ENCODE data around the gene DVL3. TPM values are rescaled to one million over a fixed set of nuclear protein-coding genes. Genes with fewer than 3 reads are reported as not detected.
"Not testable (repeated sequence)": the region's sequence is repeated elsewhere in the genome, so short reads cannot be mapped to it uniquely, and the experiment has no call there.

DVL3 gene
- 213 TPM for total RNA-seq (ENCODE audit: unreplicated experiment)
- long read RNA-seq, full-length matches to known transcripts, result 14 of 27 reads
- long read RNA-seq, partial matches to known transcripts, result 2 of 27 reads
- long read RNA-seq, other reads (novel, unspliced or antisense), result 11 of 27 reads

- H3K4me1 Mint-ChIP-seq (ENCODE audit: low read depth, unreplicated experiment), result peaks cover 19% of the 10 kb centered on the region
- H3K4me3 Mint-ChIP-seq (ENCODE audit: unreplicated experiment), result peak within 1 kb of the TSS; percentile 100
Measured at GRCh38 chr3:184154885-184155643, at the start of gene DVL3. Gene DVL3, plus strand, starts transcription at chr3:184155377. Its CDS starts 259 bp downstream, at chr3:184155636.

DNA sequence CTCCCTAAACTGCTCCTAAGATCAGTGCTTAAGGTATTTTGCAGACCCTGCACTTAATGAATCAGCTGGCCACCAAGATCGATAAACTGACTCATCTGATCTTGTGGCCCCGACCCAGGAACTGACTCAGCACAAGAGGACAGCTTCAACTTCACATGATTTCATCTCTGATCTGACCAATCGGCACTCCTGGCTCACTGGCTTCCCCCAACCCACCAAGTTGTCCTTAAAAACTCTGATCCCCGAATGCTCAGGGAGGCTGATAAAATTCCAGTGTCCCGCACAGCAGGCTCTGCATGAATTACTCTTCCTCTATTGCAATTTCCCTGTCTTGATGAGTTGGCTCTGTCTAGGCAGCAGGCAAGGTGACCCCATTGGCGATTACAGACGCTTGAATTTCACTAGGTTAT, 44.9 kb upstream of the DVL3 start:
- Mint-ChIP-seq H3K27ac (ENCODE audit: unreplicated experiment) (no peak overlapping the region), H3K36me3 (ENCODE audit: unreplicated experiment) (no peaks in the 10 kb centered on the region), H3K4me3 (ENCODE audit: unreplicated experiment) (no peak overlapping the region), H3K27me3 (ENCODE audit: unreplicated experiment) (no peaks in the 10 kb centered on the region), H3K4me1 (ENCODE audit: low read depth, unreplicated experiment) (no peaks in the 10 kb centered on the region), H3K9me3 (ENCODE audit: unreplicated experiment) (peaks cover 4% of the 10 kb centered on the region)
- TF ChIP-seq, protein P1, sequence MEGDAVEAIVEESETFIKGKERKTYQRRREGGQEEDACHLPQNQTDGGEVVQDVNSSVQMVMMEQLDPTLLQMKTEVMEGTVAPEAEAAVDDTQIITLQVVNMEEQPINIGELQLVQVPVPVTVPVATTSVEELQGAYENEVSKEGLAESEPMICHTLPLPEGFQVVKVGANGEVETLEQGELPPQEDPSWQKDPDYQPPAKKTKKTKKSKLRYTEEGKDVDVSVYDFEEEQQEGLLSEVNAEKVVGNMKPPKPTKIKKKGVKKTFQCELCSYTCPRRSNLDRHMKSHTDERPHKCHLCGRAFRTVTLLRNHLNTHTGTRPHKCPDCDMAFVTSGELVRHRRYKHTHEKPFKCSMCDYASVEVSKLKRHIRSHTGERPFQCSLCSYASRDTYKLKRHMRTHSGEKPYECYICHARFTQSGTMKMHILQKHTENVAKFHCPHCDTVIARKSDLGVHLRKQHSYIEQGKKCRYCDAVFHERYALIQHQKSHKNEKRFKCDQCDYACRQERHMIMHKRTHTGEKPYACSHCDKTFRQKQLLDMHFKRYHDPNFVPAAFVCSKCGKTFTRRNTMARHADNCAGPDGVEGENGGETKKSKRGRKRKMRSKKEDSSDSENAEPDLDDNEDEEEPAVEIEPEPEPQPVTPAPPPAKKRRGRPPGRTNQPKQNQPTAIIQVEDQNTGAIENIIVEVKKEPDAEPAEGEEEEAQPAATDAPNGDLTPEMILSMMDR (IDR thresholded peaks at IDR 0.05; ENCODE audit: partially characterized antibody, unreplicated experiment), result no peak
- no peak for DNase-seq

More at GRCh38 chr3:184154885-184155643, at the start of gene DVL3:
- Mint-ChIP-seq H3K36me3 (ENCODE audit: unreplicated experiment) (no peaks in the 10 kb centered on the region), H3K27me3 (ENCODE audit: unreplicated experiment) (peaks cover 7% of the 10 kb centered on the region), H3K27ac (ENCODE audit: unreplicated experiment) (peak within 1 kb of the TSS; percentile 99), H3K9me3 (ENCODE audit: unreplicated experiment) (peaks cover 17% of the 10 kb centered on the region)
- DNase-seq, result peak; percentile 70
- TF ChIP-seq, protein P1 (IDR thresholded peaks at IDR 0.05; ENCODE audit: partially characterized antibody, unreplicated experiment), result no peak

GRCh38 chr3:184116017-184116416, 39.2 kb upstream of the DVL3 start:
- Mint-ChIP-seq H3K4me1 (ENCODE audit: low read depth, unreplicated experiment) (no peaks in the 10 kb centered on the region), H3K27me3 (ENCODE audit: unreplicated experiment) (no peaks in the 10 kb centered on the region), H3K36me3 (ENCODE audit: unreplicated experiment) (no peaks in the 10 kb centered on the region), H3K9me3 (ENCODE audit: unreplicated experiment) (peaks cover 2% of the 10 kb centered on the region), H3K27ac (ENCODE audit: unreplicated experiment) (no peak overlapping the region), H3K4me3 (ENCODE audit: unreplicated experiment) (no peak overlapping the region)
- TF ChIP-seq, protein P1 (IDR thresholded peaks at IDR 0.05; ENCODE audit: partially characterized antibody, unreplicated experiment), result no peak
- no peak for DNase-seq

- H3K27ac Mint-ChIP-seq (ENCODE audit: unreplicated experiment), result no peak overlapping the region
- no peaks in the 10 kb centered on the region for H3K36me3 Mint-ChIP-seq (ENCODE audit: unreplicated experiment)
- H3K4me1 Mint-ChIP-seq (ENCODE audit: low read depth, unreplicated experiment), result no peaks in the 10 kb centered on the region
- H3K27me3 Mint-ChIP-seq (ENCODE audit: unreplicated experiment), result no peaks in the 10 kb centered on the region
- no peak overlapping the region for H3K4me3 Mint-ChIP-seq (ENCODE audit: unreplicated experiment)
- peaks cover 2% of the 10 kb centered on the region for H3K9me3 Mint-ChIP-seq (ENCODE audit: unreplicated experiment)
- no peak for DNase-seq
- TF ChIP-seq, protein P1 (IDR thresholded peaks at IDR 0.05; ENCODE audit: partially characterized antibody, unreplicated experiment), result no peak
Measured at GRCh38 chr3:184117636-184118035, 37.5 kb upstream of the DVL3 start.

- H3K36me3 Mint-ChIP-seq (ENCODE audit: unreplicated experiment); H3K9me3 Mint-ChIP-seq (ENCODE audit: unreplicated experiment); H3K27me3 Mint-ChIP-seq (ENCODE audit: unreplicated experiment); H3K27ac Mint-ChIP-seq (ENCODE audit: unreplicated experiment); H3K4me3 Mint-ChIP-seq (ENCODE audit: unreplicated experiment); H3K4me1 Mint-ChIP-seq (ENCODE audit: low read depth, unreplicated experiment); DNase-seq: not testable (repeated sequence)
Measured at GRCh38 chr3:184121031-184121430, 34.1 kb upstream of the DVL3 start.

Measured in glutamatergic neuron (in vitro differentiated cells).